HCT116 (cell line): ENCODE results near the gene AFTPH. TPM values are rescaled to one million over a fixed set of nuclear protein-coding genes. Genes with fewer than 3 reads are reported as not detected.

ENCODE experiments used
- ATAC-seq: fragments of 200-7000 bp; cut with Tn5 transposase; 2 replicates; pipeline ENCODE4 v1.9.1; 2020; ENCODE audit warnings: mild to moderate bottlenecking, moderate library complexity
- BruUV-seq: library from RNA; stranded (reverse); fragments of 400-500 nt; replicated peaks from 2 replicates; lab custom pipeline; 2021; lab: Mats Ljungman, UMichigan
- CTCF ChIA-PET: fragments of 300-600 bp; sonication (Branson Sonifier 250); formaldehyde crosslinking; loops from one replicate; lab custom pipeline; 2021; ENCODE audit warnings: antibody characterized with exemption; lab: Charles Lee
- POLR2A ChIA-PET: fragments of 300-600, 350-600 bp; sonication (Branson Sonifier 250); formaldehyde crosslinking; loops from one replicate; lab custom pipeline; 2021; ENCODE audit warnings: antibody characterized with exemption; lab: Charles Lee
- RAD21 ChIA-PET, 2 experiments: fragments of 300-600 bp; sonication (Branson Sonifier 250); formaldehyde crosslinking; loops; one replicate each; lab custom pipeline; 2023; ENCODE audit warnings: low total read pairs in 2 of 2; ENCODE audit not compliant: uncharacterized antibody in 2 of 2, unreplicated experiment in 2 of 2, low non-redundant PET in 1 of 2; lab: Charles Lee
- DNase-seq: peaks from one replicate; pipeline ENCODE4 v3.0.0-alpha.2; 2010; ENCODE audit warnings: low read depth, low spot score
- H2AFZ ChIP-seq: fragments of 200-600 bp; shearing (Covaris generic), sonication (generic); 2 replicates; pipeline ENCODE4 v1.6.1; 2017; ENCODE audit warnings: low read depth, mixed run types, mixed read lengths, antibody characterized with exemption, low read length; ENCODE audit not compliant: poor library complexity, severe bottlenecking
- H3K27ac ChIP-seq: 2 replicates; pipeline ENCODE4 v1.5.1; 2012; ENCODE audit warnings: low read depth, low read length
- H3K27me3 ChIP-seq: fragments of 200-600 bp; sonication (generic); 2 replicates; pipeline ENCODE4 v1.6.1; 2016; ENCODE audit warnings: mixed run types, low read length, mixed read lengths; ENCODE audit not compliant: insufficient read depth
- H3K36me3 ChIP-seq, 2 experiments: fragments of 200-500 bp in 1 of 2; fragments of 200-600 bp in 1 of 2; sonication (Bioruptor generic) in 1 of 2; sonication (generic) in 1 of 2; 2 replicates each; pipeline versions ENCODE4 v1.5.1 to v1.6.1; 2014 to 2016; ENCODE audit warnings: low read length in 2 of 2, inconsistent platforms in 1 of 2, mixed read lengths in 1 of 2, mixed run types in 1 of 2; ENCODE audit not compliant: insufficient read depth in 2 of 2, control insufficient read depth in 1 of 2
- H3K4me1 ChIP-seq, 2 experiments: fragments of 200-600 bp in 1 of 2; sonication (generic) in 1 of 2; 2 replicates each; pipeline versions ENCODE4 v1.5.1 to v1.6.1; 2012 to 2017; ENCODE audit warnings: low read length in 2 of 2, inconsistent platforms in 1 of 2, mild to moderate bottlenecking in 1 of 2, mixed read lengths in 1 of 2, mixed run types in 1 of 2, moderate library complexity in 1 of 2; ENCODE audit not compliant: insufficient read depth in 2 of 2, control insufficient read depth in 1 of 2
- H3K4me2 ChIP-seq: fragments of 200-600 bp; sonication (generic); 2 replicates; pipeline ENCODE4 v1.6.1; 2017; ENCODE audit warnings: mixed run types, low read length, mixed read lengths
- H3K4me3 ChIP-seq, 2 experiments: fragments of 200-600 bp in 1 of 2; sonication (generic) in 1 of 2; replicated peaks in 1 of 2; 2 replicates each; pipeline ENCODE4 v1.5.1; 2011 to 2016; ENCODE audit warnings: low read length in 2 of 2, control low read depth in 1 of 2, low read depth in 1 of 2, mild to moderate bottlenecking in 1 of 2, mixed read lengths in 1 of 2, mixed run types in 1 of 2
- H3K79me2 ChIP-seq: fragments of 200-600 bp; sonication (generic); 2 replicates; pipeline ENCODE4 v1.6.1; 2017; ENCODE audit warnings: mild to moderate bottlenecking, mixed run types, low read length, moderate library complexity, mixed read lengths; ENCODE audit not compliant: insufficient read depth
- H3K9ac ChIP-seq: fragments of 200-600 bp; sonication (generic); 2 replicates; pipeline ENCODE4 v1.6.1; 2016; ENCODE audit warnings: low read length, mixed read lengths
- H3K9me2 ChIP-seq: fragments of 200-600 bp; sonication (generic), shearing (Covaris generic); 2 replicates; pipeline ENCODE4 v1.6.1; 2017; ENCODE audit warnings: mixed run types, mild to moderate bottlenecking, moderate library complexity; ENCODE audit not compliant: insufficient read depth
- H3K9me3 ChIP-seq, 2 experiments: fragments of 200-500 bp in 1 of 2; fragments of 200-600 bp in 1 of 2; sonication (Bioruptor generic) in 1 of 2; sonication (generic) in 1 of 2; 2 replicates each; pipeline ENCODE4 v1.6.1; 2014 to 2017; ENCODE audit warnings: low read length in 2 of 2, mixed read lengths in 2 of 2, inconsistent platforms in 1 of 2, low read depth in 1 of 2, mild to moderate bottlenecking in 1 of 2, mixed run types in 1 of 2, moderate library complexity in 1 of 2; ENCODE audit not compliant: control insufficient read depth in 1 of 2, insufficient read depth in 1 of 2
- H4K20me1 ChIP-seq: fragments of 200-600 bp; sonication (generic), shearing (Covaris generic); 2 replicates; pipeline ENCODE4 v1.6.1; 2017; ENCODE audit warnings: mixed run types, mild to moderate bottlenecking, moderate library complexity; ENCODE audit not compliant: insufficient read depth
- EZH2phosphoT487 ChIP-seq: fragments of 200-600 bp; IDR thresholded peaks from 2 replicates; pipeline ENCODE4 v1.6.1; 2018; ENCODE audit warnings: antibody characterized with exemption, borderline replicate concordance
- FOSL1 ChIP-seq: IDR thresholded peaks from 2 replicates; pipeline ENCODE4 v1.6.1; 2012; ENCODE audit warnings: low read depth
- JUND ChIP-seq: IDR thresholded peaks from 2 replicates; pipeline ENCODE4 v1.6.1; 2012
- RAD21 ChIP-seq: IDR thresholded peaks from 2 replicates; pipeline ENCODE4 v1.6.1; 2012; ENCODE audit warnings: low read depth, mild to moderate bottlenecking
- TCF7L2 ChIP-seq: IDR thresholded peaks from 2 replicates; pipeline ENCODE4 v1.7.0; 2011; ENCODE audit warnings: borderline replicate concordance, inconsistent platforms; ENCODE audit not compliant: insufficient read depth, insufficient read length; ENCODE audit errors: extremely low read depth
- intact Hi-C: fragments of 100-400 bp; cut with micrococcal nuclease; formaldehyde crosslinking; loops from 2 replicates; pipeline ENCODE4 v1.10.0; 2022
- microRNA-seq: library from miRNA; unstranded; fragments of <30 nt; microRNA quantifications from one replicate; pipeline ENCODE4, GENCODE V29; 2016; ENCODE audit warnings: borderline number of aligned reads
- total RNA-seq: library from RNA; stranded (reverse); gene quantifications from one replicate; pipeline ENCODE4 v1.2.1, GENCODE V29; 2021; ENCODE audit not compliant: unreplicated experiment
- TF ChIP-seq, protein P1 (sequence below): IDR thresholded peaks from 2 replicates; pipeline ENCODE4 v1.6.1; 2012

The AFTPH gene
- total RNA-seq, 1 experiment from 2014 or later: 23.6 TPM

DNA sequence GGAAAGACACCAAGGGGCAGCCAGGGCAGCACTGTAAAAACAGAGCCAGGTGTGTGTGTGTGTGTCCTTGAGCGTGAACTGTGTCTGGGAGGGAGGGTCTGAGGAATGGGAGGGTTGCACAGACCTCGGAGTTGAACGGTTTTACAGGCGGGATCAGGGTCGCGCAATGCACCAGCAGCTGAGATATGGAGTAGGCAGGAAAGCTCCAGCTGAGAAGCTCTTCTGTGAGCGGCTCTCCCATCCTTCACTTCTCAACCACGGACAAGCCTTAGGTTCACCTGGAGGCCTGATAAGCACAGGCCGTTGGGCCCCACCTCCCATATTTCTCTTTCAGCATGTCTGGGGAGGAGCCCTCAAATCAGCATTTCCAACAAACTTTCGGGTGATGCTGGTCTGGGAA, 117.5 kb downstream of the AFTPH start:
- Histone ChIP-seq H3K4me2 (peak overlapping the region; percentile 13; the same call in 1 of the 2 replicates), H3K4me3 (no peak overlapping the region), H3K79me2 (peaks cover 100% of the 10 kb centered on the region), H4K20me1 (peaks cover 13% of the 10 kb centered on the region; the same call in 1 of the 2 replicates), H3K9me3 (no peaks in the 10 kb centered on the region), H2AFZ (no peak overlapping the region)
- ChIA-PET POLR2A (no interaction called here), CTCF (no interaction called here)
- DNase-seq: no peak
- intact Hi-C loops: loop anchor here (5.0 kb wide), 1 partner anchor 119 kb away; the partner anchor contains the start of gene AFTPH
- TF ChIP-seq TCF7L2 (no peak), JUND (no peak), FOSL1 (no peak), RAD21 (no peak), EZH2phosphoT487 (no peak)
- TF ChIP-seq, protein P1, sequence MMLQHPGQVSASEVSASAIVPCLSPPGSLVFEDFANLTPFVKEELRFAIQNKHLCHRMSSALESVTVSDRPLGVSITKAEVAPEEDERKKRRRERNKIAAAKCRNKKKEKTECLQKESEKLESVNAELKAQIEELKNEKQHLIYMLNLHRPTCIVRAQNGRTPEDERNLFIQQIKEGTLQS: no peak
- TF ChIP-seq, all 23 proteins: peak for 0
- no peak overlapping the region for H3K27ac ChIP-seq
- H3K9ac ChIP-seq: no peak overlapping the region
- no peaks in the 10 kb centered on the region for H3K9me2 ChIP-seq
- RAD21 ChIA-PET: no interaction called here
- H3K4me1 ChIP-seq: peaks cover 63 to 88% of the 10 kb centered on the region in 2 experiments
- no TSS peak for BruUV-seq
- H3K27me3 ChIP-seq: no peaks in the 10 kb centered on the region
- no peak for ATAC-seq
- H3K36me3 ChIP-seq: peaks cover 0 to 4% of the 10 kb centered on the region in 2 experiments; a peak in 1 of 4 replicates

Small RNAs within 50 kb of the gene (microRNA-seq; reads per million reads assigned to microRNA genes)
- gene MIR4434: not detected

Other genes starting within 250 kb of the AFTPH start
- gene LGALSL, start 70.2 kb upstream of the AFTPH start, total RNA-seq: 14.2 TPM
- gene SERTAD2, start 129.6 kb downstream of the AFTPH start, total RNA-seq: 80.1 TPM